ENCODE results near the gene CFAP53.

GRCh38 chr18:50209311-50209710 lies 57.0 kb downstream of the CFAP53 start:
- no peak for TF ChIP-seq CTCF (conservative IDR thresholded peaks at IDR 0.05; ENCODE audit: low read length)
- no peak for TF ChIP-seq EZH2phosphoT487 (IDR thresholded peaks at IDR 0.05; ENCODE audit: borderline replicate concordance, low read depth, low read length)
